Peyer's patch (tissue), 4 donors: ENCODE measurements around the gene CAMSAP1.

Source experiments
- CTCF ChIP-seq, 6 experiments: fragments of 450-650 bp in 4 of 6; fragments of 200-600 bp in 2 of 6; sonication (generic) in 1 of 6; IDR thresholded peaks; one replicate each; pipeline ENCODE4 v1.5.1; 2017 to 2019; ENCODE audit warnings: antibody characterized with exemption in 6 of 6, mild to moderate bottlenecking in 3 of 6, moderate library complexity in 1 of 6
- POLR2A ChIP-seq, 2 donors: fragments of 450-650 bp; IDR thresholded peaks; one replicate each; pipeline ENCODE4 v1.5.1; 2017; ENCODE audit warnings: antibody characterized with exemption in 2 of 2, mild to moderate bottlenecking in 2 of 2, moderate library complexity in 2 of 2

DNA sequence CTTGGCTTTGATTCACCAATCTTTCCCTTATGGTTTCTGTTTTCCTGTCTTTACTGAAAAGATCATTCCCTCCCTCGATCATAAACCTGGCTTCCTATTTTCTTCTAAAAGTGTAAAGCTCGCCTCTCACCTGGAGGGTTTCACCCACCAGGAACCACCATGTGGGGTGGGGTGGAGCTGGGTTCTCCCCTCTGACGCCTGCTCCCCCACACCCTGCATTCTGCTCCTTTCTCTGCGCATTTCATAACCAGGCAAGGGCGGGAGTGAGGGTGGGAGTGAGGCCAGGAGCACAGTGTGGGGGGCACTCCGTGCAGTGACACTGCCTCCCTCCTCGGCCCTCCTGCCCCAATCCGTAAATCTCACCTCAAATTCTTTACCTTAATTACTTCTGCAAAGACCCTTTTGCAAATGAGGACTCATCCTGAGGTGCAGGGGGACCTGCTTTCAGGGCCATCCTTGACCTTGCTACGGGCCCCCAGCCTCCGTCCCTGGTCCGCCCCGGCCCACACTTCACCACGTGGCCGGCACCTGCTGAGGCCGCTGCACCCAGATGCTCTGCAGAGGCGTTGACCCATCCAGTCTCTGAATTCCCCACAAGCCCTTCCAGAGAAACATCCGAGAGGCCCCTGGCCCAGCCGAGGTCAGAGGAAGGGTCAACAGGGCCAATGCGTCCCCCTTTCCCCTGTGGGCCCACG, 146.0 kb downstream of the CAMSAP1 start:
- TF ChIP-seq POLR2A (IDR thresholded peaks at IDR 0.05) (no peak), CTCF (IDR thresholded peaks at IDR 0.05) (no peak)
